HG03432 (cell line): Measurements from ENCODE around the gene PKIG.

Source experiments
- ATAC-seq: cut with Tn5 transposase; IDR thresholded peaks from one replicate; pipeline ENCODE4 v1.9.1; 2021; ENCODE audit warnings: mild to moderate bottlenecking, moderate library complexity; ENCODE audit not compliant: unreplicated experiment

PKIG gene

GRCh38 chr20:44594730-44595129 lies 12.4 kb downstream of the PKIG start:
- no peak for ATAC-seq

- no peak for ATAC-seq
These were observed 13.6 kb downstream of the PKIG start for GRCh38 chr20:44596010-44596409.

GRCh38 chr20:44596876-44597275 lies 14.5 kb downstream of the PKIG start:
- no peak for ATAC-seq

GRCh38 chr20:44597516-44597915 lies 15.1 kb downstream of the PKIG start:
- ATAC-seq = no peak

- no peak for ATAC-seq
These were observed 15.6 kb downstream of the PKIG start for GRCh38 chr20:44597930-44598329.

GRCh38 chr20:44598423-44599305 lies 16.3 kb downstream of the PKIG start:
- peak; percentile 54 for ATAC-seq

GRCh38 chr20:44599715-44600114 lies 17.3 kb downstream of the PKIG start:
- ATAC-seq = no peak

- no peak for ATAC-seq
These were observed 17.9 kb downstream of the PKIG start for GRCh38 chr20:44600301-44600700.

- no peak for ATAC-seq
These were observed 18.4 kb downstream of the PKIG start for GRCh38 chr20:44600758-44601201.

- no peak for ATAC-seq
These were observed 18.9 kb downstream of the PKIG start for GRCh38 chr20:44601236-44601671.

GRCh38 chr20:44601801-44602204 lies 19.4 kb downstream of the PKIG start:
- no peak for ATAC-seq

GRCh38 chr20:44603327-44603726 lies 20.9 kb downstream of the PKIG start:
- ATAC-seq = no peak

- ATAC-seq = no peak
These were observed 24.5 kb downstream of the PKIG start for GRCh38 chr20:44606725-44607441.

- no peak for ATAC-seq
These were observed 26.7 kb downstream of the PKIG start for GRCh38 chr20:44609006-44609515.

- peak; percentile 89 for ATAC-seq
These were observed 27.3 kb downstream of the PKIG start for GRCh38 chr20:44609516-44610312.

GRCh38 chr20:44610313-44610962 lies 28.1 kb downstream of the PKIG start:
- peak; percentile 19 for ATAC-seq

GRCh38 chr20:44613575-44613974 lies 31.2 kb downstream of the PKIG start:
- ATAC-seq = no peak

GRCh38 chr20:44614525-44614924 lies 32.1 kb downstream of the PKIG start:
- ATAC-seq = no peak

- ATAC-seq = no peak
These were observed 32.9 kb downstream of the PKIG start for GRCh38 chr20:44615169-44615791.
